ELR (cell line): ENCODE results near the gene SP3.
A peak's percentile ranks its signal among the peaks of the same experiment; 100 is the strongest.

Experiments
- DNase-seq: peaks from one replicate; pipeline ENCODE4 v3.0.0-alpha.2; 2015; ENCODE audit warnings: low read depth

Gene SP3

DNA sequence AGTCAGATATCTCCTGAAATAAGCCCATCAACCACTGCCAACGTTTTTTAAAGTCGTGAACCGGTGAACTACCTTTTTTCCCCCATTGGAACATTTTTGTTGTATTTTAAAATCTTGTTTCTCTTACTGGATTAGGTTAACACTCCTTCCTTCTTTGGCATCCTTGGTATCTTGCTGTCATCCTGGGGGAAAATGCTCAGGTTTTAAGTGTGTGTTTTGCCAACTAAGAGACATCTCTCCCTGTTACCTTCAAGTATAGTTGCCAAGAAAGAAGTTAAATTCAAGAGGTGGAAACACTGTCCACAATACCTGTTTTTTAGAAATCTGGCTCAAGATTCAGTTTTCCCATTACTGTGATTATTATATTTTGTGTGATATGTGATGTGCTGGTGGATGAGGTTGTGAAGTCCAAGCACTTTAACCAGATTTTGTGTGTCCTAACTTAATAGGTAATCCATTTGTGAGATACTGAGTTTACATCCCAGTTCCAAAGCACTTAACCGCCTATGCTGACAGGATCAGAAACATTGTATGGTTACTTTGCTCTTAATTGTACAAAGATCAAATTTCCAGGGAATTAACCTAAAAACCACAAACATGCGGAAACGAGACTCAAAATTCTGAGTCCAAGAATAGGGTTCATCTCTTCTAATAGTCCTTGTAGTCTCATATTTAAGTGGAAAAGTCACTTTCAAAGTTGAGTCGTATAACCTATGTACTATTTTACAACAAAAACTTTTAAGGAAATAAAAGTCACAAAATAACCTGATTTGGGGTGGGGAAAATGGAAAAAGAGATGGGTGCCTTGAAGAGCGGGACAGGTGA is 1.3 kb upstream of the SP3 start:
- no peak for DNase-seq

DNA sequence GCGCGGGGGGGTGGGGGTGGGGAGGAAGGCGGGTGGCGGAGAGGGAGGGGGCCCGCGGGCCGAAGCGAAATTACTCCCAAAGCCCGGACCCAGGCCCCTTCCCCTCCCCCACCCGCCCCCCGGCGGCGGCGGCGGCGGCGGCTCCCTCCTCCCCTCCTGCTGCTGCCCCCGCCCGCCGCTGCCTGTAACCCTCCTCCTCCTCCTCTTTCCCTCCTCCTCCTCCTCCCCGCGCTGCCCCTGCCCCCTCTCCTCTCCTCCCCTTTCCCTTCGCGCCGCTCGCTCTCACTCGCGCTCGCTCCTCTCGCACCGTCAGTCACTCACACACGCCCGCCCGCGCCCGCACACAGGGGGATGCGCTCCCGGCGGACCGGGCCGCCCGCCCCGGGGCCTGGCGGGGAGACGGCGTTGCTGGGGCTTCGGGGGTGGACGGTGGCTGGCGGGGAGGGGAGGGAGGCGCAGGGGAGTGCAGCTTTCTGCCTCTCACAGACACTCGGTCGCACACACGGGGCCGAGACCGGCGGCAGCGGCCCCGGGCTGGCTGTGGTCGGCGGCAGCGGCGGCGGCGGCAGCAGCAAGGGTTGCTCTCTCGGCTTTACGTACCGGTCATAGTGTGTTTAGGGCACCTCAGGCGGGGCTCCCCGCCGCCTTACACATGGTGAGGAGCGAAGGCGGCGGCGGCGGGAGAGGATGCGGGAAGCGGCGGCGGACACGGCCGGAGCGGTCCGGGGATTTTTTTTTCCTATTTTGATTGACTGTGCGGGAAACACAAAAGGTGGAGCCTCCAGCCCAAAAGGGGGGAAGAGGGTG is 405 bp downstream of the SP3 start:
- DNase-seq, result peak; percentile 90

DNA sequence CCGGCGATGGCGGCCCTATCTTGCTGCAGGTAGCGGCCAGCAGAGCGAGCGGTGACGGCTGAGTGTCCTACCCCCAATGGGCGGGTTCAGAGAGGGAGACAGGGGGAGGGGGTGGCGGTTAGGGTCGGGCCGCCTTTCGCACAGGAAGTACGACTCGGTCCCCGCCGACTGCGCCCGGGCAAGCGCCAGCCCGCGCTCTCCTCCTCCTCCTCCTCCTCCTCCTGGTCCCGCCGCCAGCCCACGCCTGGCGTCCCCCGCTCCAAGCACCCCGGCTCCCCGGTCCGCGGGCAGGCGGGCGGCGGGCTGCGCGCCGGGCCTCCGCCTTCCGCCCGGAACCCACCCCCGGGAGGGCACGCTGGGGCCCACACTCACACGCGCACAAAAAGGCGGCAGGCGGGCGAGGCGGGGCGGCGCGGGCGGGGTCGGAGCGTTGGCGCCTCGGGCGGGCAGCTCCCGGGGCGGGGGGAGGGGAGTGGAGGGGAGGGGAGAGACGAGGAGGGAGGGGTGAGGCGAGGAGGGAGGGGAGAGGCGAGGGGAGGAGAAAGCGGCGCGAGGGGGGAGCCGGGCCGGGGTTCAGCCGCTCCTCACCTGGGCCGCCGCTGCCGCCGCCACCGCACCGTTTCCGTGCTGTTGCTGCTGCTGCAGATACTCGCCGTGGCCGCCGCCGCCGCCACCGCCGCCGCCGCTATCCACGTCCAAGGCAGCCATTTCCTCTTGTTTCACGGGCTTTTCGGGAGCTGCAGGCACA is 1.2 kb downstream of the SP3 start:
- peak; percentile 88 for DNase-seq

DNA sequence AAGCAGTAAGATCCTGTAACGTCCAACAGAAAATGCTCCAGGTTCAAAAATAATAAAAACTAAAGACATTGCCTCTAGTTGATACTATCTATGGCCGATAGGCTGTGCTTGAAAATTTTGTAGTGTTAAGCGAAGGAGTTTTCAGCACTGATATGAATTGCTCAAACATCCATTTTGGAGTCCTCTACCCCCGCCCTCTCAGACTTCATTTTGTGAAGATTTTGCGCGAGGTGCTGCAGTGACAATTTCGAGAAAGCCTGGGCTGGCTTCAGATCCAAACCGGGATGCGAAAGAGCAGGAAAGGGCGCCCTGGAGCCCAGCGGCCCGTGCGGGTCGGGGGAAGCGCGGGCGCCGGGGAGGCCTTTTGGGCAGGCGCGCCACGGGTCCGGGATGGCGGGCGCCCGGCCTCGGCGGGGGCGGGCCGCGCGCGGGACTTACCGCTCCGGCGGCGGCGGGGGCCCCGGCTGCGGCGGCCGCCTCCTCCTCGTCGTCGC is 1.8 kb downstream of the SP3 start:
- peak; percentile 83 for DNase-seq

DNA sequence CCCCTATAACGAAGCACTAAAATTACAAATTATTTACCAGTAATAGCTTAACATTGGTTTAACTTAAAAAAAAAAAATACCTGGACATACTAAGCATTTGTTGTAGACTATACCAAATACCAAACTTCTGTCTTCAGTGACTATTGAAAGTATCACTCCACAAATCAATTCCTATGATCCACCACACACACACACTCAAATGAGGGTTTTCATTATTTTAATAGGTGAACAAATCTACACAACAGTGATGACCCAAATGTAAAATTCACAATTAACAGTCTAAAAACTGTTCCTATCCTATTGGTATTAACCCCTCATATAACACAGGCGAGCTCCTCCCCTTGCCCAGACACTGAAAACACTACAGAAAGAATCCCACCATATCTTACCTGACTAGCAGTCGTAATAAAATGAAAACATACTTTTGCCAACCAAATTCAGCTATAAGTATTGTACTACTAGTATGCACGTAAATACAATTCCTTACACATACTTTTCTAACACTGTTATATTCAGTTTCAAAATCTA is 2.5 kb downstream of the SP3 start:
- DNase-seq, result no peak

DNA sequence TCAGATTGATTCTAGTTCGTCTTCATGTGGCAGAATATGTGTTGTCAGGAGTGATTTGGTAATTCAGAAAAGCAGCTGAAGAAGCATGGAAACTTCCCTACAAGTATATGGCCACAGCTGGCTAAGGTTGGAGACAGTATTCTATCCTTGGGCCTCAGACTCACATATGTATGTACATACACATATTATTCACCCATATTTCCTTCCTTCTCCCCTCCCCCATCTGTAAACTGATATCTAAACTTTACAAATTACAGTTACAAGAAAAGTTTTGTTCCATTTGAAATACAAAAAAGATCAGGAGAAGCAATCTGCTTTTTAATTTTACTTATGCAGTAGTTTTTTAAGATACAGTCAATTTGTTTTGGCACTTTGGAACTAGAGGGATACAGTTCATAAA is 3.1 kb downstream of the SP3 start:
- peak; percentile 37 for DNase-seq

DNA sequence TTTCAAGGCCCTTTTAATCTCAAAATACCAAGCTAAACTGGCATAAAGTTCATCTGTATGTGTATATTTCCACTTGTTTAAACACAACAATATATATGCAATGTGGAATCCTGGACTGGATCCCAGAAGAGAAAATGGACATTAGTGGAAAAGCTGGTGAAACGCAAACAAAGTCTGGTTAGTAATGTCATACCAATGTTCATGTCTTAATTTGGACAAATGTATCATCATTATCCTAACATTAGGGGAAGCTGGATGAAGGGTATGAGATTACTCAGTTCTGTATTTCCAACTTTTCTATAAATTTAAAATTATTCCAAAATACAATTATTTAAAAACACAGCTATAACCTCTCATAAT is 3.8 kb downstream of the SP3 start:
- DNase-seq, result no peak

DNA sequence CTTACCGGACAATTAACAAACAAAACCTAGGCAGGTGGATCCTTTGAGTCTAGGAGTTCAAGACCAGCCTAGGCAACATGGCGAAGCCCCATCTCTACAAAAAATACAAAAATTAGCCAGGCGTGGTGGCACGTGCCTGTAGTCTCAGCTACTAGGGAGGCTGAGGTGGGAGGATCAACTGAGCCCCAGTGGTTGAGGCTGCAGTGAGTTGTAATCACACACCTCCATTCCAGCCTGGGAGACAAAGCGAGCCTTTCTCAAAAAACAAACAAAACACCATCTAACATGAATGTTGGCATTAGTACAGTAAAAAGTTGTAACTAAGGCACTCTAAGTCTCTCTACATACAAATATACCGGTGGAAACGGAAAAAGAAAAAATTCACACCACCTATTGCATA is 5.3 kb downstream of the SP3 start:
- no peak for DNase-seq

DNA sequence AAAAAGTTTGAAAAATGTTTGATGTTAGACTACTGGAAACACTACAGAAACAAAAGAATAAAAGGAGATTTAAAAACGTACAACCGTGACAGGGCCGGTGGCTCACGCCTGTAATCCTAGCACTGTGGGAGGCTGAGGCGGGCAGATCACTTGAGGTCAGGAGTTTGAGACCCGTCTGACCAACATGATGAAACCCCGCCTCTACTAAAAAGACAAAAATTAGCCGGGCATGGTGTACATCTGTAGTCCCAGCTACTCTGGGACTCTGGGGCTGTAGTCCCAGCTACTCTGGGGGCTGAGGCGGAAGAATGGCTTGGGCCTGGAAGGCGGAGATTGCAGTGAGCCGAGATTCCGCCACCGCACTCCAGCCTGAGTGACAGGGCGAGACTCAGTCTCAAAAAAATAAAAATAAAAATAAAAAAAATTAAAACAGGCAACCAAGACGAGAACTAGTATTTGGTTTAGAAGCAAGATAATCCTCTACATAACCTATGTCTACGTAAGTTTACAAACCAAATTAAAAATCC is 5.8 kb downstream of the SP3 start:
- no peak for DNase-seq

DNA sequence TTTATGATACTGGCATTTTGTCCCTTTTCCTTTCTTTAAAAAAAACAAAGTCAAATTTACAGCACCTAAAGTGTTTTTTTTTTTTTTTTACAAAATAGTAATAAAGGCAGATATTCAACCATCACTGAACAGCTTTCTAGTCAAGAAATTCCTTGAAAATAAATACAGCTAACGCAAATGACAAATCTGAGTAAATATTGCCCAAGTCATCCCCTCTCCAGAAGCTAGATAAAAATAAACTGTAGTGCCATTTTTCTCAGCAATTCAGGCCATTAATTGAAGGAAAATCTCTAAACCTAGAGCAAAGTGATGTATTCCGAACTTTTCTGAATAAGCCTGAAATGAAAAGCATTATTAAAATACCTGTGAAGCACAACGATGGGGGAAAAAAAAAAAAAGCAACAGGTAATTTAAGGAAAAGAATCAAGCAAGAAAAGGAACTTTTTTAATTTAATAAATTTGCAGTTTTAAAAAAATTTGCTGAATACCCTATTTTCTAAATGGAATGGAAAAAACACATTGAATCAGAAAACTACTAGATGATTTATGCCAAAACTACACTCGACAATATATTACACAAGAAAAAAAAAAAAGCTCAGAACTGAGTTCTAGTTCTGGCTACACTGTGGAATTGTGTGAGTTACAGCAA is 6.9 kb downstream of the SP3 start:
- no peak for DNase-seq

DNA sequence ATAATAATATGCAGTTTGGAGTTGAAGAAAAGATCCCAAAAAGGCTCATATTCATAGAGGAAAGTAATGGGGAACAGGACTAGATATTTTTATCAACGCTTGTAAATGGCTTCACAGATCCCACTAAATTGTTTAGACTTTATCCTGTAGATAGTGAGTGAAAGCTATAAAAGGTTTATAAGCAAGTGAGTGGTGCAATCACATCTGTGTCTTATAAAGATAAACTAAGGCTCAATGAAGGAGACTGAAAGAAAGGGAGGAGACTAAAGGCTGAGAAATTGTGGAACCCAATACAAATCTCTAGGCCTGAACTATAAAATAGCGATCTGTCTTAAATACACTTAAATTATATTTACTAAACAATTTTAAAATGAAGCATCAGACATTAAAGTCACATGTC is 7.7 kb downstream of the SP3 start:
- DNase-seq, result no peak

DNA sequence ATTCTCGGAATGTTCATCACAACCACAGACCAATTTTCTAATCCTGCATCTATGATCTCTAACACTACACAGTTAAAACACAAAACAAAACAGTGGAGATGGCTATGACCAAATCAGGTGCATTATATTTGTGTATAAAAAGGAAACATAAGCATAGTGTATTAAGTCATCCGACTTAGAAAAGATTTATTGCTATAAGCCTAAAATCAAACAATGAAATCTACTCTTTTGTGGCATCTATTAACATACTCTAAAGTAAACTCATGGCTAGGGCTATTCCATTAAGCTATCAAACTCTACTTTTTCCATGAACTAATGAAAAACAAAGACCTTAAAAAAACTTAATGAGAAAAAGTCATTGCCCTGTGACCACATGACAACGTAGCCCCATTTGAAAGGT is 8.7 kb downstream of the SP3 start:
- no peak for DNase-seq

DNA sequence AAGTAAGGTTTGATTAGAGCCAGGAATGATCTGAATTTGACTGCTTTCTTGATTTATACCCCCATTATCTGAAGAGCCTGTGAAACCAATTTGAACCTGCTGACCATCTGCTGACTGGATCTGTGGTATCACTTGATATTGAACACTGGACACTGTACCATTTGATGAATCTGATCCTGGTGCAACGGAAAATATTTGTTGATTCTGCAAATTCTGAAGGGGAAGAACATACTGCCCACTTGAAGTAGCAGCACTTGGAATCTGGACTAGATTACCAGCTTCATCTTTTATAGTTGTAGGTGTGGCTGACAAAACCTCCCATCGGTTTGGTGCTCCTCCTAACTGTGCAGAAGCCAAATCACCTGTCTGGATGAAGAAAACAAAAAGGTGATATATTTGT is 9.3 kb downstream of the SP3 start:
- no peak for DNase-seq

DNA sequence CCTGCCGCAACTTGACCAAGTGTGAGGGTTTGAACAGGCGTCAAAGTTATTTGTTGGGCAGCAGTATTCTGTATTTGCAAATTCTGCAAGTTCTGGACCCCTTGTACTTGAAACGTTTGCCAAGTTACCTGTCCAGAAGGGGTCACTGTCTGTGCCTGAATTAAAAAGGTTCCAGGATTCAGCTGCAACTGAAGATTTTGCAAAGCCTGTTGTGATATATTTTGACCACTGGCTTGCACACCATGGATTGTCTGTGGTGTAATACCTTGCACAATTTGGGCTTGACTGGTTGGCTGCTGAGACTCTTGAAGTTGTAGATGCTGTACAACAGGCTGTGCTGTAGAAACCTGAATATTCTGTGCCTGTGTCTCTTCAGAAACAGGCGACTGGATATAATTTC is 10.2 kb downstream of the SP3 start:
- no peak for DNase-seq

DNA sequence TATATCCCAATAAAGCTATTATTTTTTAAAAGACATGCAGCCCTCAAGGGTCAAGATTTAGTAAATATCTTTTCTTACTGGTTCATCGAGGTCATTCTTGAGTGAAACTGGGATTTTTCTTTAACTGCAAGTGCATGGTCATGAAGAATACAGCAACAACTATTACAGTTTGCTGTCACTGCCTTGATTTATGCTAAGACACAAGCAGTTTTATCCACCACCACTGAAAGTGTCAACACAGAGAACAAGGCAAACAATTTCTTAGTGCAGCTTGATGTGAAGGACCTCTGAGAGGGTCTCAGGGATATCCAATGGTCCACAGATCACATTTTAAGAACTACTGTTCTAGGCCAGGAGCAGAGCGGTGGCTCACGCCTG is 12.1 kb downstream of the SP3 start:
- no peak for DNase-seq

DNA sequence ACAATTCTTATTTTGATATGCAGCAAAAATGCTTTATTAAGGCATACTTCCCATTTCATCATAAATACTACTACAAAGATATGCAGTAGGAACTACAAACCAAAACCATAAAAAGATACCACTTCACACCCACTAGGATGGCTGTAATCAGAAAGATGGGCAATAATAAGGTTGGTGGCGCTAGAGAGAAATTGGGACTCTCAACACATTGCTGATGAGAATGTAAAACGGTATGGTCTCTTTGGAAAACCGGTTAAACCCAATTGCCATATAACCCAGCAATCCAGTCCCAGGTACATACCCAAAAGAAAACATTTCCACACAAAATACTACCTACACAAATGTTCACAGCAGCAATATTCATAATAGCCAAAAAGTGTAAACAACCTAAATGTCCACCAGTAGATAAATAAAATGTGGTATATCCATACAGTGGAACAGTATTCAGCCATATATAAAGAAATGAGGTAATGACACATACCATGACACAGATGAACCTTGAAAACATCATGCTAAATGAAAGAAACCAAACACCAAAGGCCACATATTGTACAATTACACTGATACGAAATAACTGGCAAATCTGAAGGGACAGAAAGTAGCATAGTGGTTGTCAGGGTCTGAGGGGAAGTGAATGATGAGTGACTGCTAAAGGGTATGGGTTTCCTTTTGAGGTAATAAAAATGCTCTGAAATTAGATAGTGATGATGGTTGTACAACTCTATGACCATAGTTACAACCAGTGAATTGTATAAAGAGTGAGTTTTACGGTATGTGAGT is 12.7 kb downstream of the SP3 start:
- no peak for DNase-seq

DNA sequence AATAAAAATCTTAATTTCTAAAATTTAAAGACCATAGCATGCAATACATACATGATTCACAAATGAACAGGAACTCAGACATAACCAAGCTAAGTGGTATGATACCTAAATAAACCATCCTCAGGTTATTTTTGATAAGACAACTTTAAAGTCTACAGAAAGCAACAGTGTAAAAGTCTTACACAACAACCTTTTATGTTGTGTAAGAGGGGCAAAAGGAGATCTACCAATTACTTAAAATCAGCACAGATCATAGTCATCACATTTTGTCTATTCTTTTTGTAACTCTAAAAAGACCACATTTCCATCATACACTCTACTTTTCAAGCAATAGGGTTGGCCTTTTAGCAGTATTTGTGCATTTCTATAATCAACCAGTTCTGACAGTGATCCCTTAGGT is 16.3 kb downstream of the SP3 start:
- DNase-seq, result no peak

DNA sequence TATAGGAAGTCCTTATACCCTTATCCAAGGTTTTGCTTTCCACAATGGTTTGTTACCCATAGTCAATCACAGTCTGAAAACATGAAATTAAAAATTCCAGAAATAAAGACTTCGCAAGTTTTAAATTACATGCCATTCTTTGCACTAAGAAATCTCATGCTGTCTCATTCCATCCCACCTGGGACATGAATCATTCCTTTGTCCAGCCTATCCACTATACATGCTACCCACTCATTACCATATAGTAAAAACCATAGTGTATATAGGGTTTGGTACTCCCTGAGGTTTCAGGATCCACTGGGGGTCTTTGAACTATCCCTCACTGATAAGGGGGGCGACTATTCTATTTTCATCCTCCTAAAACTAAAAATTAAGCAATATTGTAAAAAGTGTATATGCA is 17.0 kb downstream of the SP3 start:
- no peak for DNase-seq

DNA sequence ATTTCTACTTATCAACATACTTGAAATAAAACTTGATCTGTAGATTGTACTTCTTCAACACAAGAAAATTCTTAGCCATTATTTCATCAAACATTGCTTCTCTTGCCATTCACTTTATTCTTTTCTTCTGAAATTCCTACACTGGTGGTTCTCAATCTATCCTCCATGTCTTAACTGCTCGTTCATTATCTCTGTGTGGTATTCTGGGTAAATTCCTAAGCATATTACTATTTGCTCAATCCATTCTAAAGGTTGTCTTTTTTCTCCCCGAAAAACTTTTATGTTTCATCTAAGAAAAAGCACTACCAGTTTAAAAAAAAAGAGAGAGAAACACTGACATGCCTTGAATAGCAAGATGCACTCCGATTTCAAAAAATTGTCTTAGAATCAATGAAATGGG is 18.0 kb downstream of the SP3 start:
- no peak for DNase-seq

DNA sequence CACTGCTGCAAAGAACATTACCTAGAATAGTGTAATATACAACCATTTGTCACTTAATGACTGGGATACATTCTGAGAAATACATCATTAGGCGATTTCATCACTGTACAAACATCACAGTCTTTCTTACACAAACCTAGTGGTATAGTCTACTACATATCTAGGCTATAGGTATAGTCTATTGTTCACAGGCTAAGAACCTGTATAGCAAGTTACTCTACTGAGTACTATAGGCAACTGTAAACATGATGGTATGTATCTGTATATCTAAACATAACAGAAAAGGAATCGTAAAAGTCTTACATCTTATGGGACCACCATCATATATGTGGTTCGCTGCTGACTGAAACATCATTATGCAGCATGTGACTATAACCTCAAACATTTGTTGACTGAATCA is 21.4 kb downstream of the SP3 start:
- DNase-seq, result peak; percentile 48
